Neural progenitor cell (in vitro differentiated cells): ENCODE measurements around the gene RNASE13.
"Not testable (repeated sequence)": the region's sequence is repeated elsewhere in the genome, so short reads cannot be mapped to it uniquely, and the experiment has no call there.

Experiments
- CTCF ChIP-seq: fragments of 200-600 bp; sonication (generic); IDR thresholded peaks from 2 replicates; pipeline ENCODE4 v1.5.1; 2017; ENCODE audit warnings: antibody characterized with exemption, mild to moderate bottlenecking
- EZH2 ChIP-seq: fragments of 200-600 bp; sonication (generic); IDR thresholded peaks from 2 replicates; pipeline ENCODE4 v1.6.1; 2017; ENCODE audit warnings: antibody characterized with exemption, mild to moderate bottlenecking, moderate library complexity
- EZH2phosphoT487 ChIP-seq: fragments of 200-600 bp; sonication (generic); IDR thresholded peaks from 2 replicates; pipeline ENCODE4 v1.6.1; 2017; ENCODE audit warnings: antibody characterized with exemption

- not testable (repeated sequence) for TF ChIP-seq CTCF, EZH2phosphoT487, EZH2
Measured at GRCh38 chr14:20985650-20986049, 49.0 kb downstream of the RNASE13 start.
